GM19372 (cell line): Measurements from ENCODE around the gene C13orf46.
"Not testable (repeated sequence)": the region's sequence is repeated elsewhere in the genome, so short reads cannot be mapped to it uniquely, and the experiment has no call there.

Experiments used
- ATAC-seq: cut with Tn5 transposase; IDR thresholded peaks from one replicate; pipeline ENCODE4 v1.9.1; 2021; ENCODE audit warnings: mild to moderate bottlenecking, low read depth, moderate library complexity; ENCODE audit not compliant: unreplicated experiment

The C13orf46 gene

GRCh38 chr13:113914333-113915011, 59.4 kb downstream of the C13orf46 start:
- ATAC-seq = no peak

DNA sequence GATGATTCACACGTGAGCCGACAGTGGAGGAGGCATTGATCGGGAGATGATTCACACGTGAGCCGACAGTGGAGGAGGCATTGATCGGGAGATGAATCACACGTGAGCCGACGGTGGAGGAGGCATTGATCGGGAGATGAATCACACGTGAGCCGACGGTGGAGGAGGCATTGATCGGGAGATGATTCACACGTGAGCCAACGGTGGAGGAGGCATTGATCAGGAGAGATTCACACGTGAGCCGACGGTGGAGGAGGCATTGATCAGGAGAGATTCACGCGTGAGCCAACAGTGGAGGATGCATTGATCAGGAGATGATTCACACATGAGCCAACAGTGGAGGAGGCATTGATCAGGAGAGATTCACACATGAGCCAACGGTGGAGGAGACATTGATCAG, 60.0 kb downstream of the C13orf46 start:
- ATAC-seq = not testable (repeated sequence)

DNA sequence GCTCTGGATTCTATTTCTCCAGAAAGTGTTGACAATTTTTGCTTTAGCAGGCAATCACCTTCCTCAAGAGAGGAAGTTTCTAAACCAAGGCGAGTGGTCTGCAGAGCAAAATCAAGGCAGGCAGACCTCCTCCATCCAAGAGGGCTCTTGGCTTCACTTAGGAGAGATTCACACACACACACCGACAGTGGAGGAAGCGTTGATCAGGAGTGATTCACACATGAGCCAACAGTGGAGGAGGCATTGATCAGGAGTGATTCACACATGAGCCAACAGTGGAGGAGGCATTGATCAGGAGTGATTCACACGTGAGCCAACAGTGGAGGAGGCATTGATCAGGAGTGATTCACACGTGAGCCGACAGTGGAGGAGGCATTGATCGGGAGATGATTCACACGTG, 60.5 kb downstream of the C13orf46 start:
- ATAC-seq = not testable (repeated sequence)

DNA sequence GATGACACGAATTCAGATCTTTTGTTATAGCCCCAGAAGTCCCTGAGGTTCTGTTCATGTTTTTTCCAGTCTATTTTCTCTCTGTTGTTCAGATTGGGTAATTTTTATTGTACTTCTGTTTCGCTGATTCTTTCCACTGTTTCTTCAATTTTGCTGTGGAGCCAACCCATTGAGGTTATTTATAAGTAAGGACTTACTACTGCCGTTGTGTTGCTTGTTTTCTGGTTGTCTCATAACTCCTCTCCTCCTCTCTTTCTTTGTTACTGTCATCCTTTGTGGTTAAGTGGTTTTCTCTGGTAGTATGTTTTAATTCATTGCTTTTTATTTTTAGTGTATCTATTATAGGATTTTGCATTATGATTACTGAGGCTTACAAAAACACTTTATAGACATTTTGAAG, 61.3 kb downstream of the C13orf46 start:
- ATAC-seq = no peak

- no peak for ATAC-seq
Measured at GRCh38 chr13:113907635-113908617, 66.0 kb downstream of the C13orf46 start.

- no peak for ATAC-seq
Measured at GRCh38 chr13:113906571-113906970, 67.3 kb downstream of the C13orf46 start.

DNA sequence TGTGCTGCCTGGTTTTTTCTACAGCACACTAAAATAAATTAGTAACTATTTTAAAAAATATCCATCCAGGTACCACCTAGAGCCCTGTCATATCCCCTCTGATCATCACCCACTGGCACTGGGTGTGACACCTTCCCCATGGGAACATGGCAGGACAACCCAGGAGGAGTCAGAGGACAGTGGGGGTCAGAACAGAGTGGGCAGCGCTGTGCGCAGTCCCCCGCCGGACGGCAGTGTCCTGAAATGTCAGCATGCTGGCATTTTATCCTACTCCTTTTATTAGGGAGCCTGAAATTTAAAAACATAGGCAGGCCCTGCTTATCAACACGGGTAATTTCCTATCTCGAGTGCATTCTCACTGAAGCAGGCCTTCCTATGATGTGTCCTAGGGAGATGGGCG, 67.9 kb downstream of the C13orf46 start:
- ATAC-seq = no peak

- ATAC-seq = no peak
Measured at GRCh38 chr13:113905018-113905417, 68.9 kb downstream of the C13orf46 start.

- no peak for ATAC-seq
Measured at GRCh38 chr13:113904411-113904810, 69.5 kb downstream of the C13orf46 start.

DNA sequence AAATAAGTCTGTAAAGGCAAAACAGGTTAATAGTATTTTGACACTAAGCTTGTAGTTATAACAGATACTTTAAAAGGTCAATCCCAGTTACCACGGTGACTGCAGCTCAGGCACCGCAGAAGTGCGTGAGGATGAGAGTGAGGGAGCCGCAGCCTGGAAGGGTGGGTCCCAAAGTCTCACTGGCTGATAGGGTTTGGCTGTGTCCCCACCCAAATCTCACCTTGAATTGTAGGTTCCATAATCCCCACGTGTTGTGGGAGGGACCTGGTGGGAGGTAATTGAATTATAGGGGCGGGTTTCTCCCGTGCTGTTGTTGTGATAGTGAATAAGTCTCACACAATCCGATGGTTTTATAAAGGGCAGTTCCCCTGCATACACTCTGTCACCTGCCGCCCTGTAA, 70.0 kb downstream of the C13orf46 start:
- ATAC-seq = no peak
